A673 (cell line): ENCODE data around the gene HNF1B.

Experiments
- EZH2 ChIP-seq: fragments of 200-600 bp; sonication (generic); IDR thresholded peaks from 2 replicates; pipeline ENCODE4 v1.6.1; 2017; ENCODE audit warnings: borderline replicate concordance, low read depth, mild to moderate bottlenecking, mixed read lengths, antibody characterized with exemption, low read length; ENCODE audit not compliant: poor library complexity, severe bottlenecking
- TF ChIP-seq, protein P1 (sequence below): fragments of 300-800, 200-600 bp; sonication (generic); conservative IDR thresholded peaks from 2 replicates; pipeline ENCODE4 v1.5.1; 2017; ENCODE audit warnings: low read depth, mild to moderate bottlenecking, antibody characterized with exemption, low read length, moderate library complexity, mixed read lengths

DNA sequence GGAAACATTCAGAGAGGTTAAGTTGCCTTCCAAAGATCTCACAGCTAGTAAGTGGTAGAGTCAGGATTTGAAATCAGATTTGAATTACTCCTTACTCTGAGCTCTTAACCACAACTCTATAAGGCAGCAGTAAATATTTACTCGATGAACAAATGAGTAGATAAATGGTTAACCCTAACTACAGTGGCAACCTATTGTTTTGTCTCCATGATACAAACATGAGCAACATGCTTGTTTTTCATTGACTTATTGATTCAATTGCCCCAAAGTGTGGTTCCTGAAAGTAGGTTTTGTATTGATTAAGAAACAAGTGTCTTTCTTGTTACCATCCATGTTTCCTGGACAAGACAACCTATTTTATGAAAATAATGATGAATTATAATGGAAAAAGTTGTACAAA, 66.8 kb downstream of the HNF1B start:
- TF ChIP-seq, protein P1, sequence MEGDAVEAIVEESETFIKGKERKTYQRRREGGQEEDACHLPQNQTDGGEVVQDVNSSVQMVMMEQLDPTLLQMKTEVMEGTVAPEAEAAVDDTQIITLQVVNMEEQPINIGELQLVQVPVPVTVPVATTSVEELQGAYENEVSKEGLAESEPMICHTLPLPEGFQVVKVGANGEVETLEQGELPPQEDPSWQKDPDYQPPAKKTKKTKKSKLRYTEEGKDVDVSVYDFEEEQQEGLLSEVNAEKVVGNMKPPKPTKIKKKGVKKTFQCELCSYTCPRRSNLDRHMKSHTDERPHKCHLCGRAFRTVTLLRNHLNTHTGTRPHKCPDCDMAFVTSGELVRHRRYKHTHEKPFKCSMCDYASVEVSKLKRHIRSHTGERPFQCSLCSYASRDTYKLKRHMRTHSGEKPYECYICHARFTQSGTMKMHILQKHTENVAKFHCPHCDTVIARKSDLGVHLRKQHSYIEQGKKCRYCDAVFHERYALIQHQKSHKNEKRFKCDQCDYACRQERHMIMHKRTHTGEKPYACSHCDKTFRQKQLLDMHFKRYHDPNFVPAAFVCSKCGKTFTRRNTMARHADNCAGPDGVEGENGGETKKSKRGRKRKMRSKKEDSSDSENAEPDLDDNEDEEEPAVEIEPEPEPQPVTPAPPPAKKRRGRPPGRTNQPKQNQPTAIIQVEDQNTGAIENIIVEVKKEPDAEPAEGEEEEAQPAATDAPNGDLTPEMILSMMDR = no peak
- no peak for TF ChIP-seq EZH2
